ENCODE data around the gene CLNS1A. TPM values are rescaled to one million over a fixed set of nuclear protein-coding genes. Genes with fewer than 3 reads are reported as not detected.

CLNS1A gene
- total and polyA plus RNA-seq, 2 experiments from 2014 or later = 160 to 204 TPM

GRCh38 chr11:77589521-77590193 is 47.9 kb downstream of the CLNS1A start, which contains the start of gene AQP11:
TSS of gene AQP11 (plus strand) at chr11:77589953. CDS start at chr11:77589993, 40 bp downstream.
- Histone ChIP-seq H3F3A (replicated peaks; ENCODE audit: low read depth) (peaks cover 14% of the 10 kb centered on the region; the same call in 1 of the 2 replicates), H3K4me1 (ENCODE audit: insufficient read depth) (peaks cover 12% of the 10 kb centered on the region; the same call in 1 of the 2 replicates), H3K79me2 (replicated peaks; ENCODE audit: insufficient read depth) (no peaks in the 10 kb centered on the region), H3K9me2 (ENCODE audit: insufficient read depth) (no peaks in the 10 kb centered on the region), H3K27me3 (ENCODE audit: insufficient read depth) (peaks cover 20% of the 10 kb centered on the region), H3K4me2 (peak within 1 kb of the TSS; percentile 99), H2AFZ (peak within 1 kb of the TSS; percentile 100), H3K4me3 (peak within 1 kb of the TSS; percentile 88), H3K36me3 (ENCODE audit: insufficient read depth) (no peaks in the 10 kb centered on the region), H4K20me1 (replicated peaks; ENCODE audit: insufficient read depth) (no peaks in the 10 kb centered on the region), H3K27ac (ENCODE audit: low read depth) (peak within 1 kb of the TSS; percentile 76; the same call in 1 of the 2 replicates)
- peak within 1 kb of the TSS; percentile 86 for H3K4me3 Mint-ChIP-seq
- peaks cover 23% of the 10 kb centered on the region for H3K27me3 Mint-ChIP-seq (ENCODE audit: insufficient read depth, low read depth, poor library complexity)
- no peak within 1 kb of the TSS; the same call in 1 of the 2 replicates for H3K27ac Mint-ChIP-seq
- peaks cover 17% of the 10 kb centered on the region for H3K36me3 Mint-ChIP-seq (ENCODE audit: low read depth)
- TF ChIP-seq STAT1 (IDR thresholded peaks at IDR 0.05; ENCODE audit: unreplicated experiment) (no peak), NANOG (IDR thresholded peaks at IDR 0.05; ENCODE audit: borderline replicate concordance) (no peak), CREB1 (CRISPR knock-in tag; IDR thresholded peaks at IDR 0.05; ENCODE audit: low read depth) (peak; percentile 67; the same call in 1 of the 2 replicates), POLR2AphosphoS5 (IDR thresholded peaks at IDR 0.05; ENCODE audit: low read depth) (peak; percentile 58)
- peak; percentile 93 for DNase-seq (ENCODE audit: low spot score)
- ATAC-seq = peak; percentile 94
- H3K9me3 Mint-ChIP-seq = peaks cover 18% of the 10 kb centered on the region
- H3K4me1 Mint-ChIP-seq = peaks cover 8% of the 10 kb centered on the region

GRCh38 chr11:77589181-77589520 is 48.4 kb downstream of the CLNS1A start:
- Mint-ChIP-seq H3K4me1 (peaks cover 8% of the 10 kb centered on the region), H3K27ac (no peak overlapping the region; the same call in 1 of the 2 replicates), H3K27me3 (ENCODE audit: insufficient read depth, low read depth, poor library complexity) (peaks cover 23% of the 10 kb centered on the region), H3K9me3 (peaks cover 21% of the 10 kb centered on the region), H3K4me3 (peak overlapping the region; percentile 84), H3K36me3 (ENCODE audit: low read depth) (peaks cover 19% of the 10 kb centered on the region)
- H3K9me2 ChIP-seq (ENCODE audit: insufficient read depth) = no peaks in the 10 kb centered on the region
- no peaks in the 10 kb centered on the region for H4K20me1 ChIP-seq (replicated peaks; ENCODE audit: insufficient read depth)
- H3K27me3 ChIP-seq (ENCODE audit: insufficient read depth) = peaks cover 20% of the 10 kb centered on the region
- no peaks in the 10 kb centered on the region for H3K36me3 ChIP-seq (ENCODE audit: insufficient read depth)
- H3K4me1 ChIP-seq (ENCODE audit: insufficient read depth) = peaks cover 12% of the 10 kb centered on the region; the same call in 1 of the 2 replicates
- H3K79me2 ChIP-seq (replicated peaks; ENCODE audit: insufficient read depth) = no peaks in the 10 kb centered on the region
- DNase-seq (ENCODE audit: low spot score) = no peak
- peak overlapping the region; percentile 99 for H3K4me2 ChIP-seq
- H2AFZ ChIP-seq = peak overlapping the region; percentile 100
- ATAC-seq = peak; percentile 13
- H3F3A ChIP-seq (replicated peaks; ENCODE audit: low read depth) = peaks cover 14% of the 10 kb centered on the region; the same call in 1 of the 2 replicates
- peak overlapping the region; percentile 76; the same call in 1 of the 2 replicates for H3K27ac ChIP-seq (ENCODE audit: low read depth)
- peak overlapping the region; percentile 88 for H3K4me3 ChIP-seq
- TF ChIP-seq ZNF114 (CRISPR knock-in tag; IDR thresholded peaks at IDR 0.05) = no peak
- no peak for TF ChIP-seq STAT1 (IDR thresholded peaks at IDR 0.05; ENCODE audit: unreplicated experiment)
- TF ChIP-seq ETS1 (IDR thresholded peaks at IDR 0.05) = no peak
- TF ChIP-seq EZH2 (IDR thresholded peaks at IDR 0.05; ENCODE audit: low read depth, unreplicated experiment) = no peak
- TF ChIP-seq CTCF (conservative IDR thresholded peaks at IDR 0.05; ENCODE audit: low read depth in 2 of 2) = no peak
- TF ChIP-seq REST (IDR thresholded peaks at IDR 0.05; ENCODE audit: unreplicated experiment) = no peak
- no peak for TF ChIP-seq JUNB (IDR thresholded peaks at IDR 0.05; ENCODE audit: unreplicated experiment)
- no peak for TF ChIP-seq EZH2phosphoT487 (IDR thresholded peaks at IDR 0.05; ENCODE audit: unreplicated experiment)
- TF ChIP-seq ZNF331 (CRISPR knock-in tag; IDR thresholded peaks at IDR 0.05; ENCODE audit: low read depth) = no peak
